BLaER1 treated with 17β-estradiol and CSF1 and Interleukin-3, amounts not matched to agents 10 nM and 100 nM (cell line): ENCODE data around the gene VGF.

Source experiments
- H3K27ac ChIP-seq, 11 experiments: shearing (Covaris generic); formaldehyde crosslinking; 2 replicates each; pipeline ENCODE4 v1.8.1; 2022
- H3K27me3 ChIP-seq, 11 experiments: shearing (Covaris generic); formaldehyde crosslinking; 2 replicates each; pipeline ENCODE4 v1.8.1; 2022
- H3K36me3 ChIP-seq, 11 experiments: shearing (Covaris generic); formaldehyde crosslinking; 2 replicates each; pipeline ENCODE4 v1.8.1; 2022
- H3K4me1 ChIP-seq, 10 experiments: shearing (Covaris generic); formaldehyde crosslinking; 2 replicates each; pipeline ENCODE4 v1.8.1; 2022
- H3K4me2 ChIP-seq, 11 experiments: shearing (Covaris generic); formaldehyde crosslinking; 2 replicates each; pipeline ENCODE4 v1.8.1; 2022
- H3K4me3 ChIP-seq, 10 experiments: shearing (Covaris generic); formaldehyde crosslinking; 2 replicates each; pipeline ENCODE4 v1.8.1; 2022
- H3K9ac ChIP-seq, 11 experiments: shearing (Covaris generic); formaldehyde crosslinking; 2 replicates each; pipeline ENCODE4 v1.8.1; 2022
- H3K9me3 ChIP-seq, 11 experiments: shearing (Covaris generic); formaldehyde crosslinking; replicated peaks in 1 of 11; 2 replicates each; pipeline ENCODE4 v1.8.1; 2022
- H4K20me1 ChIP-seq, 11 experiments: shearing (Covaris generic); formaldehyde crosslinking; 2 replicates each; pipeline ENCODE4 v1.8.1; 2022
- Cebpa-rat ChIP-seq, 11 experiments: shearing (Covaris generic); IDR thresholded peaks; 2 replicates each; pipeline ENCODE4 v1.8.1; 2022

The VGF gene

GRCh38 chr7:101165958-101166647 lies 734 bp upstream of the VGF start:
- H3K4me2 ChIP-seq: peak overlapping the region; percentile 90 to 100 (median 99)
- H3K27me3 ChIP-seq: peaks cover 64 to 74% (median 70%) of the 10 kb centered on the region in 11 experiments
- peaks cover 72 to 94% (median 88%) of the 10 kb centered on the region in 10 experiments for H3K4me1 ChIP-seq
- H4K20me1 ChIP-seq: peaks cover 0 to 48% (median 29%) of the 10 kb centered on the region in 11 experiments; a peak in 20 of 22 replicates
- peak overlapping the region in 5 of 11 experiments; percentile 4 to 64 (median 34); a peak in 7 of 22 replicates for H3K9ac ChIP-seq
- H3K36me3 ChIP-seq: no peaks in the 10 kb centered on the region; a peak in 1 of 22 replicates
- no peak for TF ChIP-seq Cebpa-rat (IDR thresholded peaks at IDR 0.05)
- peak overlapping the region; percentile 46 to 67 (median 54) for H3K4me3 ChIP-seq
- H3K27ac ChIP-seq: peak overlapping the region in 3 of 11 experiments; percentile 31 to 58 (median 49); a peak in 6 of 22 replicates
- no peaks in the 10 kb centered on the region for H3K9me3 ChIP-seq

DNA sequence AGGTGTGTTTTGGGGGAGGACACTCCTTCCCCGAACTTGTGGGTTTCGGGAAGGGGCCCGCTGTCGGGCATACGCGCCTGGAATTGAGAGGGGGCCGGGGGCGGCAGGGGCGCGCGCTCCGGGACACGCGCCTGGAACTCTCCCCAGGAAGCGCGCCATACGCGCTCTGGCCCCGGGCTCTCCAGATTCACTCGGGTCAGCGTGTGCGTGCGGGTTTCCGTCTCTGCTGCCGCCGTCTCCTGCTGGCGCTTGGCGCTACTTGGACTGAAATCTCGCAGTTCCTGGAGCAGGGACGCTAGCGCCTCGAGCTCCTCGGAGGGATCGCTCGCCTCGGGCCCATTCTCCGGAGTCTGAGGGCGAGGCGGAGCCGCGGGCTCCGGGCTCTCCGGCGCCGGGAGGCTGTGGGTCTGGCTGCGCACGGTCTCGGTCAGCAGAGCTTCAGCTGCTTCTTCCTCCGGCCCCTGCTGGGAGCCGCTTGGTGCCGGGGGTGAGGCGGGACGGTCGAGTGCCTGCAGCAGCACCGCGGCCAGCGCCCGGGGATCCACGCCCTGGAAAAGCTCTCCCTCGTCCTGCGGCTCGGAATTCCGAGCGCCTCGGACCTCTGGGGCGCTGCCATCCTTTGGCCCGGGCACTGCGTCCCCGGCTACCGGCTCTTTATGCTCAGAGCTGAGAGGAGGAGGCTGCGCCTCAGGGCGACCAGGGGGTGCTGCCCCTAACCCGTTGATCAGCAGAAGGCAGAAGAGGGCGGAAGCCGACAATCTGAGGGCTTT lies 1.1 kb downstream of the VGF start:
- H4K20me1 ChIP-seq: peaks cover 0 to 37% (median 21%) of the 10 kb centered on the region in 11 experiments; a peak in 21 of 22 replicates
- peak overlapping the region in 9 of 11 experiments; percentile 43 to 80 (median 67); a peak in 15 of 22 replicates for H3K9ac ChIP-seq
- H3K9me3 ChIP-seq: no peaks in the 10 kb centered on the region
- peaks cover 0 to 14% (median 12%) of the 10 kb centered on the region in 11 experiments; a peak in 17 of 22 replicates for H3K36me3 ChIP-seq
- peak overlapping the region; percentile 52 to 75 (median 64) for H3K4me3 ChIP-seq
- peak overlapping the region in 3 of 11 experiments; percentile 81 to 87 (median 83); a peak in 6 of 22 replicates for H3K27ac ChIP-seq
- peaks cover 54 to 93% (median 86%) of the 10 kb centered on the region in 10 experiments for H3K4me1 ChIP-seq
- no peak for TF ChIP-seq Cebpa-rat (IDR thresholded peaks at IDR 0.05)
- peak overlapping the region; percentile 90 to 100 (median 99) for H3K4me2 ChIP-seq
- peaks cover 46 to 55% (median 52%) of the 10 kb centered on the region in 11 experiments for H3K27me3 ChIP-seq

GRCh38 chr7:101163279-101164070 lies 1.9 kb downstream of the VGF start:
- Histone ChIP-seq H3K4me1 (peaks cover 46 to 89% (median 82%) of the 10 kb centered on the region in 10 experiments), H3K27ac (peak overlapping the region in 9 of 11 experiments; percentile 32 to 90 (median 79); a peak in 17 of 22 replicates), H4K20me1 (peaks cover 0 to 44% (median 21%) of the 10 kb centered on the region in 11 experiments; a peak in 21 of 22 replicates), H3K9me3 (no peaks in the 10 kb centered on the region), H3K9ac (peak overlapping the region; percentile 2 to 80 (median 75); a peak in 20 of 22 replicates), H3K27me3 (peaks cover 38 to 48% (median 44%) of the 10 kb centered on the region in 11 experiments), H3K4me2 (peak overlapping the region; percentile 90 to 100 (median 99)), H3K36me3 (peaks cover 7 to 22% (median 17%) of the 10 kb centered on the region in 11 experiments; a peak in 17 of 22 replicates), H3K4me3 (peak overlapping the region; percentile 52 to 75 (median 64))
- no peak for TF ChIP-seq Cebpa-rat (IDR thresholded peaks at IDR 0.05)

DNA sequence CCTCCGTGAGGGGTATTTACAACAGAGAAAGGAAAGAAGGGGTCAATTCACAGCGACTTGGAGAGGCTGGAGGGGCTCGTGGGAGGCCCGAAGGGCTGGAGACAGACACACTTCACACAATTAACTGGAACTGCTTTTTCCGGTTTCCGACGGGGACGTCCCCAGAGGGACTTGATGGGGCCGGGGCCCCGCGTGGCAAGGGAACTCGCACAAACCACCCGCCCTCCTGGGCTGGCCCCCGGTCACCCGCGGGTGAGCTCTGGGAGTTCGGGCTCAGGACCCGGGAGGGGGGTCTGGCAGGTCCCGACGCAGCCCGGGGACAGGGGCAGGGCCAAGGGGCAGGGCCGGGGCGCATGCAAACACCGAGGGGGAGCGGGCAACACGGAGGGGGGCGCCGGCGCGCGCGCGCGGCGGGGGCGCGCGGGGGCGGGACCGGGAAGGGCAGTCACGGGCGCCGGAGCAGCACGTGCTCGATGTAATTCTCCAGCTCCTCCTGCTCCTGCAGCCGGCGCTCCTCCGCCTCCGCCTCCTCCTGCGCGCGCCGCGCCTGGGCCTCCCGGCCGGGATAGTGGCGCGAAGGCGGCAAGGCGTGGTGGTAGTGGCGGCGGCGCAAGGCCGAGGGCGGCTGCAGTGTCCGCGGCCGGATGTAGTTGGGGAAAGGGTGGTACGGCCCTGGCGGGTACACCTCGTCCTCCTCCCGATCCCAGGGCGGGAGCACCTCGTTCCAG lies 2.7 kb downstream of the VGF start:
- peak overlapping the region; percentile 52 to 75 (median 64) for H3K4me3 ChIP-seq
- H3K4me1 ChIP-seq: peaks cover 43 to 81% (median 75%) of the 10 kb centered on the region in 10 experiments
- no peaks in the 10 kb centered on the region for H3K9me3 ChIP-seq
- H3K36me3 ChIP-seq: peaks cover 15 to 29% (median 24%) of the 10 kb centered on the region in 11 experiments; a peak in 21 of 22 replicates
- H3K4me2 ChIP-seq: peak overlapping the region; percentile 89 to 100 (median 99)
- H3K27me3 ChIP-seq: peaks cover 31 to 40% (median 36%) of the 10 kb centered on the region in 11 experiments
- H3K27ac ChIP-seq: peak overlapping the region in 10 of 11 experiments; percentile 30 to 90 (median 78); a peak in 20 of 22 replicates
- TF ChIP-seq Cebpa-rat (IDR thresholded peaks at IDR 0.05): no peak
- H4K20me1 ChIP-seq: peaks cover 0 to 45% (median 16%) of the 10 kb centered on the region in 11 experiments; a peak in 21 of 22 replicates
- peak overlapping the region; percentile 12 to 80 (median 75); a peak in 20 of 22 replicates for H3K9ac ChIP-seq

- Histone ChIP-seq H3K4me1 (peaks cover 38 to 73% (median 69%) of the 10 kb centered on the region in 10 experiments), H3K4me2 (peak overlapping the region; percentile 89 to 100 (median 99)), H3K9me3 (no peaks in the 10 kb centered on the region), H3K36me3 (peaks cover 23 to 38% (median 33%) of the 10 kb centered on the region in 11 experiments), H3K9ac (peak overlapping the region; percentile 12 to 80 (median 75); a peak in 19 of 22 replicates), H3K27ac (peak overlapping the region in 10 of 11 experiments; percentile 30 to 90 (median 78); a peak in 20 of 22 replicates), H4K20me1 (peaks cover 0 to 53% (median 17%) of the 10 kb centered on the region in 11 experiments; a peak in 21 of 22 replicates), H3K27me3 (peaks cover 22 to 32% (median 28%) of the 10 kb centered on the region in 11 experiments), H3K4me3 (peak overlapping the region; percentile 52 to 75 (median 64); a peak in 19 of 20 replicates)
- TF ChIP-seq Cebpa-rat (IDR thresholded peaks at IDR 0.05): no peak
These were observed 3.5 kb downstream of the VGF start for GRCh38 chr7:101161692-101162471.

DNA sequence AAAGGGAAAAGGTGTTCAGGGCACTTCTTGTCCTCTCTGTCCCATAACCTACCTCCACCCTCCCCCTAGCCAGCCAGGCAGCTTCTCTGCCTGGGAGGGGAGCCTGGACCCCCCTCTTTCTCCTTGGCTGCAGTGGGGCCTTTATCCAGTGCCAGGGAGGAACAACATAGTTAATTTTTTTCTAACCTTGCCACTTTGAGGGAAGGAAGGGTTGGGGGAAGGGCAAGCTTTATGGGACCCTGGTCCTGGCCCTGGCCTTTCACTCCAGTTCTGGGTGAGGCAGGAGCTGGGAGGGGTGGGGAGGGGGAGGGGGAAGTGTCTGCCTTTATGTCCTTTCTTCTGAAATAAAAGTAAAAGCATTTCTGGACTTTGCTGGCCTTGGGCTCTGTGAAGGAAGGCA lies 4.5 kb downstream of the VGF start:
- Histone ChIP-seq H3K36me3 (peaks cover 23 to 44% (median 37%) of the 10 kb centered on the region in 11 experiments), H3K27ac (no peak overlapping the region), H3K4me3 (no peak overlapping the region), H3K9me3 (no peaks in the 10 kb centered on the region), H3K9ac (no peak overlapping the region), H3K4me1 (peaks cover 41 to 75% (median 70%) of the 10 kb centered on the region in 10 experiments), H3K27me3 (peaks cover 17 to 23% (median 19%) of the 10 kb centered on the region in 11 experiments), H3K4me2 (peak overlapping the region in 8 of 11 experiments; percentile 89 to 100 (median 100); a peak in 15 of 22 replicates), H4K20me1 (peaks cover 0 to 63% (median 18%) of the 10 kb centered on the region in 11 experiments; a peak in 21 of 22 replicates)
- no peak for TF ChIP-seq Cebpa-rat (IDR thresholded peaks at IDR 0.05)
